Heart left ventricle (tissue), 16 donors: ENCODE results near the gene DRD2. TPM values are rescaled to one million over a fixed set of nuclear protein-coding genes. Genes with fewer than 3 reads are reported as not detected.

Experiments
- ATAC-seq, 4 donors: fragments of 200-7000 bp; cut with Tn5 transposase; one replicate each; pipeline ENCODE4 v1.9.1; 2020 to 2022; ENCODE audit warnings: moderate library complexity in 4 of 4, mild to moderate bottlenecking in 3 of 4, moderate number of reproducible peaks in 1 of 4
- DNase-seq, 5 donors: peaks; one replicate each; pipeline ENCODE4 v3.0.0-alpha.2; 2020
- H3K27ac ChIP-seq, 12 donors: fragments of 200-600 bp; sonication (generic) in 4 of 12; one replicate each; pipeline versions ENCODE4 v1.5.0 to v1.8.0; 2016 to 2022; ENCODE audit warnings: mild to moderate bottlenecking in 2 of 12
- H3K27me3 ChIP-seq, 9 donors: fragments of 200-600 bp; sonication (generic) in 2 of 9; one replicate each; pipeline versions ENCODE4 v1.5.1 to v1.8.0; 2016 to 2022; ENCODE audit warnings: mild to moderate bottlenecking in 3 of 9
- H3K36me3 ChIP-seq, 9 donors: fragments of 200-600 bp; sonication (generic) in 2 of 9; one replicate each; pipeline versions ENCODE4 v1.5.0 to v1.8.0; 2018 to 2022; ENCODE audit warnings: mild to moderate bottlenecking in 2 of 9
- H3K4me1 ChIP-seq, 12 donors: fragments of 200-600 bp; sonication (generic) in 4 of 12; one replicate each; pipeline versions ENCODE4 v1.5.0 to v1.8.0; 2016 to 2022; ENCODE audit warnings: mild to moderate bottlenecking in 3 of 12
- H3K4me3 ChIP-seq, 12 donors: fragments of 200-600 bp; sonication (generic) in 4 of 12; one replicate each; pipeline versions ENCODE4 v1.5.0 to v1.8.0; 2017 to 2022; ENCODE audit warnings: mild to moderate bottlenecking in 9 of 12, moderate library complexity in 4 of 12
- H3K9me3 ChIP-seq, 12 donors: fragments of 200-600 bp; sonication (generic) in 4 of 12; one replicate each; pipeline versions ENCODE4 v1.5.0 to v1.8.0; 2016 to 2022; ENCODE audit warnings: mild to moderate bottlenecking in 1 of 12
- POLR2A ChIP-seq, 2 donors: fragments of 450-650 bp; IDR thresholded peaks; one replicate each; pipeline ENCODE4 v1.6.1; 2017; ENCODE audit warnings: antibody characterized with exemption in 2 of 2, mild to moderate bottlenecking in 2 of 2, moderate library complexity in 2 of 2
- WGBS, 4 donors: extraction: QIAGEN DNeasy Blood & Tissue Kit in 2 of 4; methylation state at CpG; one replicate each; pipeline versions ENCODE4 v1.1.5 to v1.1.7; 2013 to 2018; 5-methylcytosine and 5-hydroxymethylcytosine counted together
- intact Hi-C, 10 donors: fragments of 100-400 bp; cut with DNase I; formaldehyde crosslinking; loops; one replicate each; pipeline versions ENCODE4 v1.11.1 to v1.14.2; 2022
- polyA plus RNA-seq, 2 donors: library from polyadenylated mRNA; stranded (reverse); fragments of 200-250 nt; gene quantifications; one replicate each; pipeline ENCODE4 v1.2.3, GENCODE V29; 2013
- total RNA-seq, 9 donors: library from RNA; depleted of rRNA in 2 of 9; stranded (reverse); fragments of >200 nt in 2 of 9; fragmentation: NEBNext Ultra II Directional in 3 of 9; extraction: Animal tissue kit (Norgen Biotek cat#: 25700) in 3 of 9; gene quantifications; one replicate each; pipeline versions ENCODE4 v1.1.0 to v1.2.4, GENCODE V29; 2016 to 2023
- TF ChIP-seq, protein P1 (sequence below), 12 donors: fragments of 200-600 bp; sonication (generic) in 4 of 12; IDR thresholded peaks; one replicate each; pipeline versions ENCODE4 v1.5.0 to v1.8.0; 2018 to 2022; ENCODE audit warnings: antibody characterized with exemption in 12 of 12, mild to moderate bottlenecking in 5 of 12
- donor health status: ischemic (EF 13 %, LVEDD 7.1; RV severe dilation, severe dysfunction).
- donor health status: healthy with polysubstance abuse.
- donor health status: DM: no; HTN: yes; CAD: no.
- donor health status: DM: no; HTN: no; CAD: no.
- donor health status: ischemic (EF 25% LVEDD 6.9; RV normal size, moderate dysfunction).
- donor health status: ischemic (EF 25% LVEDD 5.7; RV mildly dilated, moderate dysfunction).
- donor health status: healthy.
- donor health status: DM: yes; HTN: yes; CAD: no.
- donor health status: ischemic (EF 35%, LVEDD 5.7; RV mildly dilated, moderate dysfunction).
- donor health status: nonischemic (EF 11% LVEDD 7.7; RV severe dilation, severe dysfunction).
- donor health status: DM: yes; HTN: yes; CAD: no.
- donor health status: PGD.
- donor health status: ischemic (EF 29% LVEDD 5.4; RV normal size, mild dysfunction).
- donor health status: nonischemic (EF 23%, LVEDD 6.1; RV moderate dilation, normal function).

The DRD2 gene
- total and polyA plus RNA-seq, 11 donors, result 0.12 to 0.14 TPM; not detected in 9

DNA sequence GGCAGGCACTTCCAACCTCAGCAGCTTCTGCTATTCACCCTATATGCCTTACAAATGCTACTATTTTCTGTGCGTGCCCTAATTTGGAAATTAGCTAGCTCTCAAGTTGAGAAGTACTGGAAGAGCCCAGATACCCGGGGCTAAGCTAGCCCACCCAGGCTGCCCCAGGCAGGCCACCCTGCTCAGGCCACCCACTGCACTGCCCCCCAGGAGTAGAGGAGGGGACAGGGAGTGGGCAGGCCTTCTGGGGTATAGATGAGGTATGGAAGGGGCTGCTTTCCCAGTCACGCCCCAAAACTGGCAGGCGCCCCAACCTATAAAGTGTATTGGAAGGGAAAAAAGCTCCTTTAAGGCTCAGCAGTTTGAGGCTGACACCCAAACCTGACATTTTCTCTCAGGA lies 43.5 kb downstream of the DRD2 start:
- DNase-seq (no peak), ATAC-seq (no peak)
- TF ChIP-seq, protein P1, sequence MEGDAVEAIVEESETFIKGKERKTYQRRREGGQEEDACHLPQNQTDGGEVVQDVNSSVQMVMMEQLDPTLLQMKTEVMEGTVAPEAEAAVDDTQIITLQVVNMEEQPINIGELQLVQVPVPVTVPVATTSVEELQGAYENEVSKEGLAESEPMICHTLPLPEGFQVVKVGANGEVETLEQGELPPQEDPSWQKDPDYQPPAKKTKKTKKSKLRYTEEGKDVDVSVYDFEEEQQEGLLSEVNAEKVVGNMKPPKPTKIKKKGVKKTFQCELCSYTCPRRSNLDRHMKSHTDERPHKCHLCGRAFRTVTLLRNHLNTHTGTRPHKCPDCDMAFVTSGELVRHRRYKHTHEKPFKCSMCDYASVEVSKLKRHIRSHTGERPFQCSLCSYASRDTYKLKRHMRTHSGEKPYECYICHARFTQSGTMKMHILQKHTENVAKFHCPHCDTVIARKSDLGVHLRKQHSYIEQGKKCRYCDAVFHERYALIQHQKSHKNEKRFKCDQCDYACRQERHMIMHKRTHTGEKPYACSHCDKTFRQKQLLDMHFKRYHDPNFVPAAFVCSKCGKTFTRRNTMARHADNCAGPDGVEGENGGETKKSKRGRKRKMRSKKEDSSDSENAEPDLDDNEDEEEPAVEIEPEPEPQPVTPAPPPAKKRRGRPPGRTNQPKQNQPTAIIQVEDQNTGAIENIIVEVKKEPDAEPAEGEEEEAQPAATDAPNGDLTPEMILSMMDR (IDR thresholded peaks at IDR 0.05), result no peak
- TF ChIP-seq POLR2A (IDR thresholded peaks at IDR 0.05), result no peak
- Histone ChIP-seq H3K36me3 (no peaks in the 10 kb centered on the region), H3K4me3 (no peak overlapping the region), H3K27ac (no peak overlapping the region), H3K4me1 (no peaks in the 10 kb centered on the region), H3K27me3 (no peaks in the 10 kb centered on the region), H3K9me3 (no peaks in the 10 kb centered on the region)
- 84 to 92% (median 87%) methylated on average over 3 to 4 of the region's 4 CpGs for WGBS, 4 donors
- intact Hi-C loops, result no loop called here

DNA sequence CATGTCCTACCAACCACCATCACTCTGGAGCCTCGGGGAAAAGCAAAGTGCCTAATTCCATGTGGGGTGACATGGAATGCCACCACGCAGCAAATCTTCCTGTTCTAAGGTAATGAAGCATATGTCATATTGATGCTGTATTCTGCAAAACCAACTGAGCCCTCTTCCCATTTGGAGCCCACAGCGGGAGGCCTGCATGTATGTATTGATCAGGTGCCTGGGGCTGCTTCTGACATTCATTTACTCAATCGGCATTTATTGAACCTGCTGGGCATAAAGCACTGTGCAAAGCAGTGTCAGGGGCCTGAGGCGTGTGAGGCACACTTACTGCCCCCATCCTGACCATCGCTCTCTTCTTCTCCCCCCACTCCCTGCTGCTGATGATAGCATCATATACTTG lies 48.5 kb downstream of the DRD2 start:
- WGBS, 4 donors, result 88 to 94% (median 90%) methylated on average over 6 of the region's 6 CpGs
- ATAC-seq, result no peak
- TF ChIP-seq, protein P1 (IDR thresholded peaks at IDR 0.05), result no peak
- no peak for TF ChIP-seq POLR2A (IDR thresholded peaks at IDR 0.05)

DNA sequence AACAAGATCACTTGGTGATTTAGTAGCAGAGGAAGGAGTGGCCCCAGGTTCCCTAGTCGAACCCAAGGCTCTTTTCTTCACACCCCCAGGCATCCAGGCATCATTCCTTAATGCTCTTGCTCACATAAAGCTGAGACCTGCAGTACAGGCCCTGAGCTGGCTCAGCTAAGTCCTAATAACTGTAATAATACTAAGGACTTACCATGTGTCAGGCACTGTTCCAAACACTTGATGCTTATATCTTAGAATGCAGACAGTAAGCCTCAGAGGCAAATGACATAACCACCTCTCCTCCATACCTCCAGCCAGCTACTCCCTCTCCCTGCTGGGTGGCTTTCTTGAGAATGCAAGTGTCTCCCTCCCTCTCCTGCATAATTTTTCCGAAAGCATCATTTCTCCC lies 54.4 kb downstream of the DRD2 start:
- no peaks in the 10 kb centered on the region for H3K27me3 ChIP-seq
- no peaks in the 10 kb centered on the region for H3K36me3 ChIP-seq
- no peak overlapping the region for H3K4me3 ChIP-seq
- intact Hi-C loops, result no loop called here
- no peak overlapping the region for H3K27ac ChIP-seq
- 41 to 61% (median 49%) methylated on average over 2 of the region's 2 CpGs for WGBS, 4 donors
- no peak for TF ChIP-seq POLR2A (IDR thresholded peaks at IDR 0.05)
- TF ChIP-seq, protein P1 (IDR thresholded peaks at IDR 0.05), result no peak
- DNase-seq, result no peak
- H3K4me1 ChIP-seq, result no peaks in the 10 kb centered on the region
- H3K9me3 ChIP-seq, result no peaks in the 10 kb centered on the region
- no peak for ATAC-seq

More for the DNA sequence above, 48.5 kb downstream of the DRD2 start:
- intact Hi-C loops, result no loop called here
- DNase-seq, result no peak
- no peaks in the 10 kb centered on the region for H3K27me3 ChIP-seq
- H3K4me3 ChIP-seq, result no peak overlapping the region
- no peaks in the 10 kb centered on the region for H3K36me3 ChIP-seq
- H3K4me1 ChIP-seq, result no peaks in the 10 kb centered on the region
- H3K9me3 ChIP-seq, result no peaks in the 10 kb centered on the region
- no peak overlapping the region for H3K27ac ChIP-seq

DNA sequence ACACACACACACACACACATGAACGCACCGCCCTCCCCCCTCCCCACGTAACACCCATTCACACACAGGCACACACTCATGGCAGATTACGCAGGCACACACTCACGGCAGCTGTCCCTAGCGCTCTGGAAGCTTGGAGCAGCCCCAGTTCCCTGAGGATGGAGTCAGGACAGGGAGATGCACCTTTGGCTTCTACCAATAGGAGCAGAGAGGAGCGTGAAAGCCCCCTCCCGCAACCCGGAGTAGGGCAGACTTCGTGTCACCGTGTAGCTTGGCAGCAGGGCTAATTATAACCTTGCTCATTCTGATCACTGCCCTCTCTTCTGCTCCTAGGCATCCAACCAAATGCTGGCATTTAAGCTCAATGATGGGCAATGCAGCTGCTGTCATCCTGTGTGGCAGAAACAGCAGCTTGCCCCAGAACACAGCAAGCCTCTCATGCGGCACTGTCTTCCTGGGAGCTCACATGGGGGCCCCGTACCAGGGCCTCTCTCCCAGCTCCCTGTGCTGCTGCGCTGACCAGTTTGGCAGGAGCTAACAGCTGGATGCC lies 55.7 kb downstream of the DRD2 start:
- H3K27me3 ChIP-seq, result no peaks in the 10 kb centered on the region
- TF ChIP-seq, protein P1 (IDR thresholded peaks at IDR 0.05), result no peak
- no peak for TF ChIP-seq POLR2A (IDR thresholded peaks at IDR 0.05)
- no peaks in the 10 kb centered on the region for H3K9me3 ChIP-seq
- ATAC-seq, result peak in 3 of 4 donors; percentile 31 to 48 (median 35)
- no peak overlapping the region for H3K27ac ChIP-seq
- DNase-seq, result no peak
- WGBS, 4 donors, result 64 to 70% (median 68%) methylated on average over 10 to 14 of the region's 14 CpGs
- H3K36me3 ChIP-seq, result no peaks in the 10 kb centered on the region
- H3K4me1 ChIP-seq, result no peaks in the 10 kb centered on the region
- intact Hi-C loops, result no loop called here
- H3K4me3 ChIP-seq, result no peak overlapping the region
